D341Med (cell line): ENCODE data around the gene NDN.

Experiments
- DNase-seq: peaks from one replicate; pipeline ENCODE4 v3.0.0; 2012; ENCODE audit warnings: low spot score

The NDN gene

DNA sequence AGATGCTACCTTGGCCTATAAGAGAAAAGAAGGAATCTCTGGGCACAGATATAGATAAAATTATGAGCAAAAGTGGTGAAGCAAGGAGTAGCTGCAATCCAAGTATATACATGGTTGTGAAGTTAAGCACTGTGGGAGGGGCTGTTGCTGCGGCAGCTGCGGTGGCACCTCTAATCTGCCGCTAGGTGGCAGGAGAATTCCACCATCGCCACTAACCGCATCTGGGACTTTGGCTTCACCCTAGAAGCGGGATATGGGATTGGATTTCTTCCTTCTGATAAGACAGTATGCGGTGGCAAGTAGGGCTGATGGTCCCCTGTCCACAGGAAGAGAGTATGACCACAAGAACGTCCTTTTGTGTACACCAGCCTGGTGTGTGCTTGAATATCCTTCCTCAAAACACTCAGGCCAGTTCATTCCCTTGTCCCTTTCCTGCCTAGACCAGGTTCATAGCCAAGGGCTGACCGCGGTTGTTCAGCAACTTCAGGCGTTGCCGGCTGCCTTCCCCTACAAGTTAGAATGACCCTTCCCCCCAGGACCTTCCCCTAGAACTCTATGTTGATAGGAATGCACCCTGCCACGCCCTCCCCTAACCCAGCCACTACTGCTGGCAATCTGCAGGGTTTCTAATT is 44.6 kb downstream of the NDN start:
- DNase-seq = peak; percentile 86
